GM19193 (cell line): Measurements from ENCODE around the gene MON1A.

Experiments
- POLR2A ChIP-seq: IDR thresholded peaks from 4 replicates; pipeline ENCODE4 v1.6.1; 2011; ENCODE audit not compliant: insufficient read depth, insufficient read length; ENCODE audit errors: extremely low read depth

MON1A gene

DNA sequence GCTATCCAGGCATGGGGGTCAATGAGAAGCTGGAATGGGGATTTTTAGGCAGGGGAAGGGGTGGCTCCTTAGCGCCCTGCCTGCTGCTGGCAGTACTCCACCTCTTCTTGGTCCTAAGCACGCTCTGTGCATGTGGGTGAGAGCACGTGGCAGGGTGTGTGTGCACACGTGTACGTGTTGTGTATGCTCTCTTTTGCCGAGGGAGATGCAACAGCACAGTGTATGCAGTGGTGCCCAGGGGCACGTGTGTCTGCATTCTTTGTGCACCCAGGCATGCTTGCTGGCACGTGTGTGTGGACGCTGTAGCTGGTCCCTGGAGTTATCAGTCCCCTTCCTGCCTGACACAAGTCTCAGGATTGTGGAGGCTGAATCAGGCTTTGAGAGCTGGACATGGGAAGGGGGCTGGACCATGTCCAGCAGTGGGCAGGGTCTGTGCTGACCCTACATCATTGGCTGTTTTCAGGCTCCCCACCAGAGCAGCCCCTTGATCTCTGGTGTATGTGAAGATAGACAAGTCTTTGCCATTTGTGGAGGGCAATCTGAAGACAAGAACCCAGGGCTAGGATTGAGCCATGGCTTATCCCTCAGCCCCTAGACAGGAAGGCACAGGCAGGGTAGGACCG, 58.0 kb downstream of the MON1A start:
- no peak for TF ChIP-seq POLR2A

DNA sequence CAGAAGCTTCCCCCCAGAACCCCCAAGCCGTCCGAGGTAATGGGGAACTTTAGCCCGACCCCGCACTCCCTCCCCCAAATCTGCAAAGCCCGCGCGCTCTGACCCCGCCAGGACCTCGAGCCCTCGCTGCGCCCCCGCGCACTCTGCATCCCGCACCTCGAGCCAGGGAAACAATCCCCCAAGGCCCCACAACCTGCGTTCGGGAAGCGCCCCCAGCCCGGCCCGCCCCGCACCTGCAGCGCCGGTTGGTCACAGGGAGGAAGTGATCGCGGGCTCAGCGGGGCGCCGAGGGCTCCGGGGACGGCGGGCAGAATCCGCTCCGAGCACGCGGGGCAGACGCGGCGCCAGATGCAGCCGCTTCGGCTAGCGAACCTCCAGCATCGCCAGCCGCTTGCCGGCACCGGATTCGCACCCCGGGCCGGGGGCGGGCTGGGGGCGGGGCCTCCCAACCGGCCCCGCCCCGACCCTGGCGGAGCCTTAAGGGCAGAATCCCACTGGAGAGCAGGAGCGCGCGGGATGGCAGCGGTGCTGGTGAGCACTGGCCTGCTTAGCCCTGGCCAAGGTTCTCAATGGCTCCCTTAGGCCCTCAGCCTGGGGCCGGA, 60.0 kb downstream of the MON1A start, which contains the start of gene CAMKV:
Gene CAMKV, minus strand, starts transcription at position 382 of the 602 bp plus-strand sequence. CDS start 7,518 bp downstream, outside the sequence.
- TF ChIP-seq POLR2A, result no peak

GRCh38 chr3:49868862-49869466, 60.6 kb downstream of the MON1A start:
- TF ChIP-seq POLR2A, result no peak

GRCh38 chr3:49867871-49868321, 61.7 kb downstream of the MON1A start:
- no peak for TF ChIP-seq POLR2A

GRCh38 chr3:49867400-49867799, 62.2 kb downstream of the MON1A start:
- no peak for TF ChIP-seq POLR2A

- TF ChIP-seq POLR2A, result no peak
Observed at GRCh38 chr3:49865198-49865784, 64.3 kb downstream of the MON1A start.

DNA sequence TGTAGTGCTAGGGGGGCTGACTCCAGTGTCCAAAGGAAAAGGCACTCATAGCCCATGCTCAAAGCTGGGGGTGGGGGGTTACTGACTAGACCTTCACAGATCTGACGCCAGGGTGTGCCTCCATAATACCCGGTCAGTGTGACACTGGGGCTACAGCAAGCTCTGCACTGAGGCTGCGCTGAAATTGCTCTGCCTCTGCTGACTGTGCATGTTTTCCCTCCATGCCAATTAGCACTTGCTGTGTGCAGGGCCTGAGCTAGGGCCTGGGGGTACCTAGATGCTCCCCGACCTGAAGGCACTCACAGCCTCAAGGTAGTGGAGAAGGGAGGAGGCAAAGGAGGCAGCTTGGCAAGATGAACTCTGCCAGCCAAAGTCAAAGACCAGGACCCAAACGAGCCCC, 65.1 kb downstream of the MON1A start:
- no peak for TF ChIP-seq POLR2A

DNA sequence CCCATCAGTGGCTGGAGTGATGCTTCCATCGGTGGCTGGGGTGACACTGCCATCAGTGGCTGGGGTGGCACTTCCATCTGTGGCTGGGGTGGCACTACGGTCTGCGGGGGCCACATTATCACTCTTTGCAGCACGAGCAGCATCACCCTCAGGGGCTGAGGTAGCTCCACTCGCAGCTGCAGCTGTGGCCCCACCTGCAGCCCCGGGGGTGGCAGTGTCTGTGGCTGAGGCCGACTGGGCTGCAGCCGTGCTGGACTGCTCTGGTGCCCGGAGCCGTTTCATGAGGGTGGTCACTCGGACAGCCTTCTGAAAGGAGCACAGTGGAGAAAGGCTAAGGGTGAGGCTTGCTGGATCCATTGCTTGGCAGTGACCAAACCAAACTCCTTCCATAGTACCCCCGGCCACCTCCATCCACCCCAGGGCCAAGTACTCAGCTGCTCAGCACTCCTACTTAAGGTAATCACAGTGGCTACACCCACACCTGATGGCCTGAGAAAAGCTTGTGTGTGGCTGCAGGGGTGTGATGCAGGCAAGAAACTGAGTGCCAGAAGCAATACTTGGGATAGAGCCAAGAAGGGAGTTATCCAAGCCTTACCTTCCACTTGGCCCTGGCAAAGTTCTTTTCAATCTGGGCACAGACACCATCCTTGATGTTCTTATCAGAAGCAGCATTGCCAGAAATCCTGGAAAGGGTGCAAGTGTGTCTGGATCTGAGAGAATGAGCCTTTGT, 69.9 kb downstream of the MON1A start:
- TF ChIP-seq POLR2A, result no peak
